ENCODE measurements around the gene SOS1. TPM values are rescaled to one million over a fixed set of nuclear protein-coding genes. Genes with fewer than 3 reads are reported as not detected.

SOS1 gene
- total RNA-seq, 1 experiment from 2014 or later, result 28.7 TPM

DNA sequence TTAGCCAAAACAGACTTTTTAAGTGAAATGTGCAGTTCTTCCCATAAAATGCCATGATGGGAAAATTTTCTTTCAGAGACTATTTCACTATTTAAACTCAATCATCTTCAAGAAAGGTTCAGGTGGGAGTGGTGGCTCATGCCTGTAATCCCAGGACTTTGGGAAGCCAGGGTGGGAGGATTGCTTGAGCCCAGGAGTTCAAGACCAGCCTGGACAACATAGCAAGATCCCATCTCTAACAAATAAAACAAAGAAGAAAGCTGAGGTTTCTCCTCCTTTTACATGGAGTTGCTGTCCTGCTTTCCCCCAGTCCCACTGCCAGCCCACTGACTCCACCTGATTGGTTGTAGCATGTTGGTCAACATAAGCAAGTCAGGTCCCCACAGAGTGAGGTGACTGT, 25.8 kb upstream of the SOS1 start:
- ChIA-PET CTCF (no interaction called here), POLR2A (no interaction called here)
- DNase-seq (ENCODE audit: low read depth, low spot score) (no peak), ATAC-seq (no peak)
- Histone ChIP-seq H3K27ac (ENCODE audit: low read length) (no peak overlapping the region), H3K4me3 (ENCODE audit: low read depth in 2 of 2, low read length in 2 of 2) (no peak overlapping the region), H3K36me3 (ENCODE audit: control insufficient read depth, insufficient read depth, low read length) (no peaks in the 10 kb centered on the region), H3K27me3 (ENCODE audit: control insufficient read depth, insufficient read depth, low read length) (no peaks in the 10 kb centered on the region), H3K4me1 (ENCODE audit: control insufficient read depth, insufficient read depth, low read length) (no peaks in the 10 kb centered on the region), H3K9me3 (ENCODE audit: control insufficient read depth, insufficient read depth, low read depth, low read length) (no peaks in the 10 kb centered on the region)
- no TSS peak for BruUV-seq (replicated peaks)
- intact Hi-C loops (cut with micrococcal nuclease; ENCODE audit: unreplicated experiment) (no loop called here), in situ Hi-C loops (cut with HindIII; ENCODE audit: low pct_unique_long_range_greater_than_20kb, low sequenced_read_pairs) (no loop called here)
- no peak for TF ChIP-seq POLR2AphosphoS5 (IDR thresholded peaks at IDR 0.05; ENCODE audit: low read depth, low read length)
- TF ChIP-seq REST (IDR thresholded peaks at IDR 0.05; ENCODE audit: insufficient read depth in 1 of 2, low read depth in 2 of 2, low read length in 1 of 2), result no peak
- TF ChIP-seq SIN3A (IDR thresholded peaks at IDR 0.05; ENCODE audit: borderline replicate concordance, insufficient read depth, low read depth, low read length), result no peak
- no peak for TF ChIP-seq TCF7L2 (IDR thresholded peaks at IDR 0.05; ENCODE audit: low read depth, low read length)
- TF ChIP-seq, protein P1, sequence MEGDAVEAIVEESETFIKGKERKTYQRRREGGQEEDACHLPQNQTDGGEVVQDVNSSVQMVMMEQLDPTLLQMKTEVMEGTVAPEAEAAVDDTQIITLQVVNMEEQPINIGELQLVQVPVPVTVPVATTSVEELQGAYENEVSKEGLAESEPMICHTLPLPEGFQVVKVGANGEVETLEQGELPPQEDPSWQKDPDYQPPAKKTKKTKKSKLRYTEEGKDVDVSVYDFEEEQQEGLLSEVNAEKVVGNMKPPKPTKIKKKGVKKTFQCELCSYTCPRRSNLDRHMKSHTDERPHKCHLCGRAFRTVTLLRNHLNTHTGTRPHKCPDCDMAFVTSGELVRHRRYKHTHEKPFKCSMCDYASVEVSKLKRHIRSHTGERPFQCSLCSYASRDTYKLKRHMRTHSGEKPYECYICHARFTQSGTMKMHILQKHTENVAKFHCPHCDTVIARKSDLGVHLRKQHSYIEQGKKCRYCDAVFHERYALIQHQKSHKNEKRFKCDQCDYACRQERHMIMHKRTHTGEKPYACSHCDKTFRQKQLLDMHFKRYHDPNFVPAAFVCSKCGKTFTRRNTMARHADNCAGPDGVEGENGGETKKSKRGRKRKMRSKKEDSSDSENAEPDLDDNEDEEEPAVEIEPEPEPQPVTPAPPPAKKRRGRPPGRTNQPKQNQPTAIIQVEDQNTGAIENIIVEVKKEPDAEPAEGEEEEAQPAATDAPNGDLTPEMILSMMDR (IDR thresholded peaks at IDR 0.05), result no peak

- H3K27me3 ChIP-seq (ENCODE audit: control insufficient read depth, insufficient read depth, low read length), result no peaks in the 10 kb centered on the region
- TF ChIP-seq, protein P1 (IDR thresholded peaks at IDR 0.05), result no peak
- TF ChIP-seq SIN3A (IDR thresholded peaks at IDR 0.05; ENCODE audit: borderline replicate concordance, insufficient read depth, low read depth, low read length) (no peak), REST (IDR thresholded peaks at IDR 0.05; ENCODE audit: insufficient read depth in 1 of 2, low read depth in 2 of 2, low read length in 1 of 2) (no peak), POLR2AphosphoS5 (IDR thresholded peaks at IDR 0.05; ENCODE audit: low read depth, low read length) (no peak), TCF7L2 (IDR thresholded peaks at IDR 0.05; ENCODE audit: low read depth, low read length) (no peak)
- ATAC-seq (no peak), DNase-seq (ENCODE audit: low read depth, low spot score) (no peak)
- BruUV-seq (replicated peaks), result no TSS peak
- no peaks in the 10 kb centered on the region for H3K36me3 ChIP-seq (ENCODE audit: control insufficient read depth, insufficient read depth, low read length)
- intact Hi-C loops (cut with micrococcal nuclease; ENCODE audit: unreplicated experiment) (no loop called here), in situ Hi-C loops (cut with HindIII; ENCODE audit: low pct_unique_long_range_greater_than_20kb, low sequenced_read_pairs) (no loop called here)
- no peak overlapping the region for H3K27ac ChIP-seq (ENCODE audit: low read length)
- POLR2A ChIA-PET, result no interaction called here
- H3K4me3 ChIP-seq (ENCODE audit: low read depth in 2 of 2, low read length in 2 of 2), result no peak overlapping the region
- CTCF ChIA-PET, result no interaction called here
- H3K9me3 ChIP-seq (ENCODE audit: control insufficient read depth, insufficient read depth, low read depth, low read length), result no peaks in the 10 kb centered on the region
- no peaks in the 10 kb centered on the region for H3K4me1 ChIP-seq (ENCODE audit: control insufficient read depth, insufficient read depth, low read length)
Measured at GRCh38 chr2:39145906-39146421, 25.1 kb upstream of the SOS1 start.

All from Panc1 (cell line).